ENCODE data around the gene EVI5L. TPM values are rescaled to one million over a fixed set of nuclear protein-coding genes. Genes with fewer than 3 reads are reported as not detected.
A peak's percentile ranks its signal among the peaks of the same experiment; 100 is the strongest.

The EVI5L gene
- total and polyA plus RNA-seq, 2 of the 13 experiments (the other 11 are each of a cell fraction or from before 2014, with no cell fraction given): 1.7 to 2.4 TPM

- Histone ChIP-seq H3K27me3 (ENCODE audit: control insufficient read depth in 1 of 2, insufficient read depth in 2 of 2, low read length in 2 of 2) (no peaks in the 10 kb centered on the region; a peak in 1 of 5 replicates), H3K79me2 (ENCODE audit: insufficient read depth, low read length) (no peaks in the 10 kb centered on the region), H3K9ac (ENCODE audit: insufficient read depth, low read depth, low read length) (no peak overlapping the region), H4K20me1 (ENCODE audit: insufficient read depth, low read length) (no peaks in the 10 kb centered on the region), H3K4me1 (ENCODE audit: insufficient read depth, low read length) (peaks cover 19% of the 10 kb centered on the region), H2AFZ (ENCODE audit: low read length) (no peak overlapping the region), H3K36me3 (replicated peaks in 1 of 2; ENCODE audit: control insufficient read depth in 1 of 2, insufficient read depth in 2 of 2, low read length in 2 of 2) (no peaks in the 10 kb centered on the region), H3K4me2 (ENCODE audit: low read depth, low read length) (no peak overlapping the region), H3K9me3 (ENCODE audit: low read length) (no peaks in the 10 kb centered on the region), H3K4me3 (replicated peaks in 1 of 3; ENCODE audit: insufficient read depth in 1 of 3, low read depth in 2 of 3, low read length in 3 of 3) (no peak overlapping the region), H3K27ac (ENCODE audit: extremely low read length, insufficient read depth, low read length) (no peak overlapping the region)
- ChIA-PET POLR2A (interaction anchor here (1.1 to 1.3 kb wide), 2 partner anchors 43 to 58 kb away, joined by 3 to 5 read pairs; partner anchors contain the start of gene MAP2K7), CTCF (ENCODE audit: low intra/inter-chr PET ratio, low total read pairs) (no interaction called here)
- intact Hi-C loops (cut with micrococcal nuclease; ENCODE audit: unreplicated experiment): no loop called here
- TF ChIP-seq CBX1 (IDR thresholded peaks at IDR 0.05; ENCODE audit: low read depth): no peak
- no peak for TF ChIP-seq SP2 (CRISPR knock-in tag; IDR thresholded peaks at IDR 0.05)
- TF ChIP-seq RFX3 (CRISPR knock-in tag; IDR thresholded peaks at IDR 0.05): no peak
- TF ChIP-seq ZNF263 (CRISPR knock-in tag; IDR thresholded peaks at IDR 0.05): peak; percentile 68
- no peak for TF ChIP-seq MED8 (CRISPR knock-in tag; IDR thresholded peaks at IDR 0.05; ENCODE audit: insufficient replicate concordance)
- 59% methylated on average over 14 of the region's 14 CpGs for WGBS (ENCODE audit: low lambda C conversion rate)
- FAIRE-seq (no peak), ATAC-seq (no peak; the same call in 1 of the 3 replicates), DNase-seq (ENCODE audit: low spot score) (no peak)
- in situ Hi-C loops (cut with HindIII; ENCODE audit: extremely low pct_ligation_motif_present, low pct_unique_long_range_greater_than_20kb): no loop called here
- BruUV-seq (replicated peaks): no TSS peak
These were observed 30.9 kb downstream of the EVI5L start for GRCh38 chr19:7860714-7861618.

GRCh38 chr19:7861619-7862412 lies 31.8 kb downstream of the EVI5L start:
- CTCF ChIA-PET (ENCODE audit: low intra/inter-chr PET ratio, low total read pairs): no interaction called here
- H3K9me3 ChIP-seq (ENCODE audit: low read length): no peaks in the 10 kb centered on the region
- no peak for FAIRE-seq

More at GRCh38 chr19:7861619-7862412, 31.8 kb downstream of the EVI5L start:
- BruUV-seq (replicated peaks): no TSS peak
- 90% methylated on average over 40 of the region's 63 CpGs for WGBS (ENCODE audit: low lambda C conversion rate)
- Histone ChIP-seq H2AFZ (ENCODE audit: low read length) (no peak overlapping the region), H4K20me1 (ENCODE audit: insufficient read depth, low read length) (no peaks in the 10 kb centered on the region), H3K27me3 (ENCODE audit: control insufficient read depth in 1 of 2, insufficient read depth in 2 of 2, low read length in 2 of 2) (no peaks in the 10 kb centered on the region; a peak in 1 of 5 replicates), H3K4me2 (ENCODE audit: low read depth, low read length) (no peak overlapping the region), H3K4me1 (ENCODE audit: insufficient read depth, low read length) (peaks cover 28% of the 10 kb centered on the region), H3K27ac (ENCODE audit: extremely low read length, insufficient read depth, low read length) (no peak overlapping the region), H3K9ac (ENCODE audit: insufficient read depth, low read depth, low read length) (no peak overlapping the region), H3K36me3 (replicated peaks in 1 of 2; ENCODE audit: control insufficient read depth in 1 of 2, insufficient read depth in 2 of 2, low read length in 2 of 2) (no peaks in the 10 kb centered on the region), H3K4me3 (replicated peaks in 1 of 3; ENCODE audit: insufficient read depth in 1 of 3, low read depth in 2 of 3, low read length in 3 of 3) (no peak overlapping the region), H3K79me2 (ENCODE audit: insufficient read depth, low read length) (no peaks in the 10 kb centered on the region)
- no peak for DNase-seq (ENCODE audit: low spot score)
- ATAC-seq: no peak
- in situ Hi-C loops (cut with HindIII; ENCODE audit: extremely low pct_ligation_motif_present, low pct_unique_long_range_greater_than_20kb): no loop called here
- no peak for TF ChIP-seq YEATS4 (CRISPR knock-in tag; IDR thresholded peaks at IDR 0.05; ENCODE audit: borderline replicate concordance)
- peak; percentile 20; the same call in 1 of the 2 replicates for TF ChIP-seq ZBTB33 (CRISPR knock-in tag; IDR thresholded peaks at IDR 0.05)
- TF ChIP-seq, protein P1, sequence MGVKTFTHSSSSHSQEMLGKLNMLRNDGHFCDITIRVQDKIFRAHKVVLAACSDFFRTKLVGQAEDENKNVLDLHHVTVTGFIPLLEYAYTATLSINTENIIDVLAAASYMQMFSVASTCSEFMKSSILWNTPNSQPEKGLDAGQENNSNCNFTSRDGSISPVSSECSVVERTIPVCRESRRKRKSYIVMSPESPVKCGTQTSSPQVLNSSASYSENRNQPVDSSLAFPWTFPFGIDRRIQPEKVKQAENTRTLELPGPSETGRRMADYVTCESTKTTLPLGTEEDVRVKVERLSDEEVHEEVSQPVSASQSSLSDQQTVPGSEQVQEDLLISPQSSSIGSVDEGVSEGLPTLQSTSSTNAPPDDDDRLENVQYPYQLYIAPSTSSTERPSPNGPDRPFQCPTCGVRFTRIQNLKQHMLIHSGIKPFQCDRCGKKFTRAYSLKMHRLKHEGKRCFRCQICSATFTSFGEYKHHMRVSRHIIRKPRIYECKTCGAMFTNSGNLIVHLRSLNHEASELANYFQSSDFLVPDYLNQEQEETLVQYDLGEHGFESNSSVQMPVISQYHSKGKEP (CRISPR knock-in tag; IDR thresholded peaks at IDR 0.05): no peak
- no peak for TF ChIP-seq NFE2L1 (CRISPR knock-in tag; IDR thresholded peaks at IDR 0.05; ENCODE audit: borderline replicate concordance)
- TF ChIP-seq CTCF (CRISPR knock-in tag; IDR thresholded peaks at IDR 0.05): peak; percentile 29
- POLR2A ChIA-PET: interaction anchor here (1.1 to 1.3 kb wide), 2 partner anchors 42 to 57 kb away, joined by 3 to 5 read pairs; partner anchors contain the start of gene MAP2K7
- intact Hi-C loops (cut with micrococcal nuclease; ENCODE audit: unreplicated experiment): no loop called here
